Epithelial cell of proximal tubule (primary cell): ENCODE results near the gene ABCC9. TPM values are rescaled to one million over a fixed set of nuclear protein-coding genes. Genes with fewer than 3 reads are reported as not detected.

Experiments
- DNase-seq: peaks from one replicate; pipeline ENCODE4 v3.0.0-alpha.2; 2011; ENCODE audit warnings: low read depth
- H3K4me3 ChIP-seq: 2 replicates; pipeline ENCODE4 v1.5.1; 2011; ENCODE audit warnings: low read depth, mild to moderate bottlenecking, low read length
- total RNA-seq: library from RNA; depleted of rRNA; stranded (reverse); fragments of >200 nt; gene quantifications from 2 replicates; pipeline ENCODE4 v1.2.3, GENCODE V29; 2015
- TF ChIP-seq, protein P1 (sequence below): conservative IDR thresholded peaks from 2 replicates; pipeline ENCODE4 v1.5.1; 2012; ENCODE audit warnings: low read depth, mild to moderate bottlenecking, low read length

ABCC9 gene
- total RNA-seq, 1 donor from 2014 or later, result 0.23 TPM

DNA sequence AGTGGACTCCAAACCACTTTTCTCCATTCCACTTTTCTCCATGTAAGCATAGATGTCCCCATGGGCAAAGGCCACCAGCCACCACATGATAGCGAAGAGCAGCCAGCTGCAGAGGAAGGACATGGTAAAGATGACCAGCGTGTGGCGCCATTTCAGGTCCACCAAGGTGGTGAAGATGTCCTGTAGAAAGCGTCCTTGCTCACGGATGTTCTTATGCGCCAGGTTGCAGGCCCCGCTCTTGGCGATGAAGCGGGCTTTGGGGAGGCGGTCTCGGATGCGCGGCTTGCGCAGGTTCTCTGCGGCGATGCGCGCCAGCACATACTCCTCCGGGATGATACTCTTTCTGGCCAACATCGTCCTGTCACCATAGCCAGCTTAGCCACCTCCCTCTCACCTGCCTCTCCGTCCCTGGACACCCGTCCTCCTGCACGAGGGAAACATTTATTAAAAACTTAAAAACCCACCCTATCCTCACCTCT, 167.9 kb downstream of the ABCC9 start:
- no peak overlapping the region for H3K4me3 ChIP-seq
- TF ChIP-seq, protein P1, sequence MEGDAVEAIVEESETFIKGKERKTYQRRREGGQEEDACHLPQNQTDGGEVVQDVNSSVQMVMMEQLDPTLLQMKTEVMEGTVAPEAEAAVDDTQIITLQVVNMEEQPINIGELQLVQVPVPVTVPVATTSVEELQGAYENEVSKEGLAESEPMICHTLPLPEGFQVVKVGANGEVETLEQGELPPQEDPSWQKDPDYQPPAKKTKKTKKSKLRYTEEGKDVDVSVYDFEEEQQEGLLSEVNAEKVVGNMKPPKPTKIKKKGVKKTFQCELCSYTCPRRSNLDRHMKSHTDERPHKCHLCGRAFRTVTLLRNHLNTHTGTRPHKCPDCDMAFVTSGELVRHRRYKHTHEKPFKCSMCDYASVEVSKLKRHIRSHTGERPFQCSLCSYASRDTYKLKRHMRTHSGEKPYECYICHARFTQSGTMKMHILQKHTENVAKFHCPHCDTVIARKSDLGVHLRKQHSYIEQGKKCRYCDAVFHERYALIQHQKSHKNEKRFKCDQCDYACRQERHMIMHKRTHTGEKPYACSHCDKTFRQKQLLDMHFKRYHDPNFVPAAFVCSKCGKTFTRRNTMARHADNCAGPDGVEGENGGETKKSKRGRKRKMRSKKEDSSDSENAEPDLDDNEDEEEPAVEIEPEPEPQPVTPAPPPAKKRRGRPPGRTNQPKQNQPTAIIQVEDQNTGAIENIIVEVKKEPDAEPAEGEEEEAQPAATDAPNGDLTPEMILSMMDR, result peak; percentile 48
- DNase-seq, result no peak

DNA sequence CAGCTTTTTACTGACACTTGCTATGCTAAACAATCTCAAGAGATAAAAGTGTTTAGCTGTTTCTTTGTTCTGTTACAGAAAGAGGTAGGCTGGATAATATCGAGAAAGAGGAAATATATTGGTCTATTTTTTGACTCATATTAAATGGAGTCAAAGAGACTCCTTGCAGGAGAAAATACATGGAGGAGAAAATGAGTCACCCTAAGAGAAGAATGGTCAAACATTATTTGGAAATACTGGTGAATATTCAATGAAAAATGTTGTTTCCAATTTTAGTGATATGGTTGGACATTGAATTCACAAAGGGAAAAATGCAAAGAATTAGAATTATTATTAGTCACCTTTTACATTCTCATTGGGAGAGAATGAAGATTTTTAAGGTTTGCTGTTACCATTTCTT, 169.9 kb downstream of the ABCC9 start:
- DNase-seq, result no peak
- TF ChIP-seq, protein P1, result no peak
- no peak overlapping the region for H3K4me3 ChIP-seq

DNA sequence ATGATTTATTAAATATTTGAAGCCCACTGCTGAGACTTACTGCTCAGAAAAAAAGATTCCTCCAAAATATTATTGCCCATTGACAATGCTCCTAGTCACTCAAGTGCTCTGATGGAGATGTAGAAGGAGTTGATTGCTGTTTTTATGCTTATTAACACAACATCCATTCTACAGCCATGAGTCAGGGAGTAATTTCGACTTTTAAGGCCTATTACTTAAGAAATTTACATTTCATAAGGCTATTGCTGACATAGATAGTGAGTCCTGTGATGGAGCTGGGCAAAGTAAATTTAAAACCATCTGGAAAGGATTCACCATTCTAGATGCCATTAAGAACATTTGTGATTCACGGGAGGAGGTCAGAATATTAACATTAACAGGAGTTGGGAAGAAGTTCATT, 171.9 kb downstream of the ABCC9 start:
- no peak overlapping the region for H3K4me3 ChIP-seq
- DNase-seq, result no peak
- TF ChIP-seq, protein P1, result no peak

DNA sequence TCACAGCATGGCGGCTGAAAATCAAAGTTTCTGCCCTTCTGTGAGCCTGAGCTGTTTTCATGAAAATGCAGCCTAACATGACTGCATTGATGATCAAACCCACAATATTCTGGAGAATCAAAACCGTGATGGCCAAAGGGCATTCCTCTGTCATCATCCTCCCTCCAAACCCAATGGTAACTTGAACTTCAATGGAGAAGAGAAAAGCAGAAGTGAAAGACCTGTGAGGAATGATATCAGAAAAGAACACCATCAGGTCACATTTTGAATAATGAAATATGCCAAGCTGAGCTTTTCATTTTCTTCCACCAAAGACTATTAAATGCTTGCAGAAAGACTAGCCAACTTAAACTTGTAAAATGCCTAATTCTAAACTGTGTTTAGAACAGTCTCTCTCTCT, 174.8 kb downstream of the ABCC9 start:
- DNase-seq, result no peak
- TF ChIP-seq, protein P1, result no peak
- H3K4me3 ChIP-seq, result no peak overlapping the region

DNA sequence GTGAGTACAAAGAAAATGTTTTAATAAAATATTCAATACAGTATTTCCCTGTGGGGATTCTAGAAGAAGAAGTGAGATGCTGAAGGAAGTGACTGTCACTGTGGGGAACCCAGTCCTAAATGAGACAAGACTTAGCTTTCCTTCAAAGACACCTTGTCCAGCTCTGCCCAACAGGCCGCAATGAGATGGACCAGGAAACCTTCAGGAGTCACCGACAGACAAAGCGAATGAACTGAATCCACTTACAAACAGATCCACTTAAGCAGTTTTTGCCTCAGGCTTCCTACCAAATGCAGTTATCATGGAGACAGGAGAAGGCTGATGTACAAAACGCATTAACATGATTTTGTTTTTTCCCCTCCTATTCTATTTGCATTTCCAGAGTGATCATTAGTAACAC, 176.3 kb downstream of the ABCC9 start:
- no peak overlapping the region for H3K4me3 ChIP-seq
- TF ChIP-seq, protein P1, result no peak
- DNase-seq, result no peak

DNA sequence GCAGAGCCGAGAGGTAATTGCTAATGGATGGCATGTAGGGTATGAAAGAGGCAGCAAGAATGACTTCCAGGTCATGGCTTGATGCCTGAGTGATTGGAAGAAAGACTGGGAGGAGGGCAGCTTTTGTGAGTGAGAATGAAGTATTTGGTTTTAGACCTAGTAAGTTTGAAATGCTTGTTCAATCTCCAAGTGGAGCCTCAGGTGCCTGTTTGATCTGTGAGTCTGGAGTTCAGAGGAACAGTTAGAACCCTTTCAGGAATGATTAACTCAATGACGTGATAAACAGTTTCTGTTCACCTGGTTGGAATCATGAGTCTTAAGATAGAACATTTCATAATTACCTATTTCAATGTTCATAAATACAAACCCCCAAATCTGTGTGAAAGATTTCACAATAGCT, 177.2 kb downstream of the ABCC9 start:
- TF ChIP-seq, protein P1, result no peak
- no peak overlapping the region for H3K4me3 ChIP-seq
- DNase-seq, result no peak

DNA sequence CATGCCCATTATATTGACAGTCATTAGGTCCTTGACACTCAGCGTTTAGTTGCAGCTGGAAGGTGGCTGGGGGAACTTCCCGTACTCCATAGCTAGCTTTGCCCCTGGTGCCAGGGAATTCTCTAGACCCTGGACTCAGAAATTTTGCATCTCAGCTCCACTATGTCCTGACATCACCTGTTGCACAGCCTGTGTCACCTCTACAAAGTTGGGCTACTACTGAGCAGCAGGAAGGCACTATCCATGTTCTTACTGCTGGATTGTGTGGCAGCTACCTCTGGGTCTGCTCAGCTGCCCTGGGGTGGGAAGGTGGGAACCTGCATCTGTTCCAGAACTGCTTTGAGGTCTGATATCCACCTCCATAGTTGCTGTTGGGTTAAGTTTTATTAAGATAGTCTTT, 177.7 kb downstream of the ABCC9 start:
- H3K4me3 ChIP-seq, result no peak overlapping the region
- DNase-seq, result no peak
- TF ChIP-seq, protein P1, result no peak
